GM12878 (cell line): Measurements from ENCODE around the gene SGF29. TPM values are rescaled to one million over a fixed set of nuclear protein-coding genes. Genes with fewer than 3 reads are reported as not detected.

Source experiments
- ATAC-seq: fragments of 200-7000 bp; cut with Tn5 transposase; 3 replicates; pipeline ENCODE4 v1.9.1; 2020; ENCODE audit warnings: mild to moderate bottlenecking, moderate library complexity
- BruUV-seq: library from RNA; stranded (reverse); fragments of 400-500 nt; replicated peaks from 2 replicates; lab custom pipeline; 2021; lab: Mats Ljungman, UMichigan
- CTCF ChIA-PET: fragments of 300-600 bp; sonication (Branson Sonifier 250); formaldehyde crosslinking; extraction: SDS; loops from one replicate; lab custom pipeline; 2021; ENCODE audit warnings: inconsistent platforms; lab: Yijun Ruan, JAX
- POLR2A ChIA-PET: fragments of 350-600 bp; formaldehyde crosslinking; extraction: SDS; loops from one replicate; lab custom pipeline; 2021; ENCODE audit warnings: inconsistent platforms; lab: Charles Lee
- RAD21 ChIA-PET: fragments of 300-600 bp; sonication (Branson Sonifier 250); formaldehyde crosslinking; loops from one replicate; lab custom pipeline; 2023; ENCODE audit warnings: antibody characterized with exemption; ENCODE audit not compliant: unreplicated experiment; lab: Charles Lee
- SMC1A ChIA-PET: fragments of 300-600 bp; sonication (Branson Sonifier 250); formaldehyde crosslinking; loops from one replicate; lab custom pipeline; 2023; ENCODE audit not compliant: unreplicated experiment, uncharacterized antibody; lab: Charles Lee
- DNase-seq: peaks from one replicate; pipeline ENCODE4 v3.0.0-alpha.2; 2011; ENCODE audit warnings: low read depth, low spot score
- FAIRE-seq: peaks from 3 replicates; lab custom pipeline; 2011; peaks lifted over from hg19 to GRCh38; lab: Jason Lieb, UNC
- H2AFZ ChIP-seq: 2 replicates; pipeline ENCODE4 v1.6.0; 2011; ENCODE audit warnings: low read depth, low read length, control low read depth; ENCODE audit not compliant: control insufficient read depth
- H3K27ac ChIP-seq: 2 replicates; pipeline ENCODE4 v1.5.1; 2011; ENCODE audit warnings: control low read depth; ENCODE audit not compliant: control insufficient read depth, insufficient read depth
- H3K27me3 ChIP-seq, 2 experiments: replicated peaks in 1 of 2; 2 replicates each; pipeline versions ENCODE4 v1.6.0 to v1.6.1; 2011; ENCODE audit warnings: low read length in 1 of 2; ENCODE audit not compliant: control insufficient read depth in 2 of 2, insufficient read depth in 2 of 2
- H3K36me3 ChIP-seq, 2 experiments: 2 replicates each; pipeline ENCODE4 v1.5.1; 2011; ENCODE audit warnings: low read length in 1 of 2; ENCODE audit not compliant: control insufficient read depth in 2 of 2, insufficient read depth in 2 of 2
- H3K4me1 ChIP-seq: 2 replicates; pipeline ENCODE4 v1.6.1; 2011; ENCODE audit warnings: mild to moderate bottlenecking, low read length, moderate library complexity, mixed read lengths; ENCODE audit not compliant: control insufficient read depth, insufficient read depth
- H3K4me2 ChIP-seq: 2 replicates; pipeline ENCODE4 v1.6.0; 2011; ENCODE audit warnings: control low read depth; ENCODE audit not compliant: control insufficient read depth, insufficient read depth
- H3K4me3 ChIP-seq: fragments of 200-600 bp; sonication (generic); 2 replicates; pipeline ENCODE4 v1.5.1; 2016
- H3K79me2 ChIP-seq: 2 replicates; pipeline ENCODE4 v1.6.0; 2011; ENCODE audit warnings: low read length; ENCODE audit not compliant: control insufficient read depth, insufficient read depth
- H3K9ac ChIP-seq: 2 replicates; pipeline ENCODE4 v1.8.0; 2011; ENCODE audit warnings: low read length, control low read depth, mixed read lengths; ENCODE audit not compliant: control insufficient read depth, insufficient read depth
- H3K9me3 ChIP-seq: replicated peaks from 3 replicates; pipeline ENCODE4 v1.5.1; 2011; ENCODE audit warnings: mild to moderate bottlenecking, low read length; ENCODE audit not compliant: control insufficient read depth, insufficient read depth
- H4K20me1 ChIP-seq: 2 replicates; pipeline ENCODE4 v1.6.0; 2011; ENCODE audit not compliant: control insufficient read depth, insufficient read depth
- ETV6 ChIP-seq, 2 experiments: fragments of 450-650 bp in 1 of 2; IDR thresholded peaks in 1 of 2; conservative IDR thresholded peaks in 1 of 2; 2 replicates each; pipeline ENCODE4 v1.6.1; 2014; ENCODE audit warnings: antibody characterized with exemption in 1 of 2, borderline replicate concordance in 1 of 2, low read depth in 1 of 2, mild to moderate bottlenecking in 1 of 2, moderate library complexity in 1 of 2
- RAD51 ChIP-seq: fragments of 450-650 bp; IDR thresholded peaks from 2 replicates; pipeline ENCODE4 v1.6.1; 2016; ENCODE audit warnings: moderate library complexity, mild to moderate bottlenecking, inconsistent platforms
- SIN3A ChIP-seq: IDR thresholded peaks from 2 replicates; pipeline ENCODE4 v1.6.1; 2012; ENCODE audit warnings: low read depth, low read length, improper control_type of control experiment
- SPI1 ChIP-seq: IDR thresholded peaks from 2 replicates; pipeline ENCODE4 v1.6.1; 2011; ENCODE audit warnings: low read depth, mild to moderate bottlenecking, low read length, moderate library complexity, borderline replicate concordance; ENCODE audit not compliant: insufficient read depth
- ZBTB11 ChIP-seq: fragments of 450-650 bp; formaldehyde crosslinking; IDR thresholded peaks from 2 replicates; pipeline ENCODE4 v1.5.0; 2022; ENCODE audit warnings: mild to moderate bottlenecking, missing genetic modification characterization
- in situ Hi-C: fragments of 300-500 bp; cut with MboI; formaldehyde crosslinking; loops from 9 replicates; pipeline ENCODE4 v1.14.3; 2018; ENCODE audit warnings: mixed read lengths
- intact Hi-C: fragments of 100-400 bp; cut with micrococcal nuclease; formaldehyde crosslinking; loops from one replicate; pipeline ENCODE4 v1.14.2; 2022; ENCODE audit not compliant: unreplicated experiment
- polyA plus RNA-seq, 11 experiments: library from polyadenylated mRNA; depleted of rRNA in 4 of 11; unstranded in 6 of 11; stranded (reverse) in 5 of 11; fragments of >200 nt; fragmentation: Nextera tagmentation in 4 of 11; fragmentation: Illumina TruSeq in 1 of 11; extraction: Ambion mirVana in 4 of 11; extraction: Trizol in 1 of 11; gene quantifications; 1 replicate in 1 of 11; 2 replicates in 10 of 11; pipeline versions ENCODE4 v1.2.1 to v1.2.3, GENCODE V29; 2011 to 2016; ENCODE audit warnings: inconsistent platforms in 2 of 11, missing spikeins in 2 of 11, low read depth in 1 of 11
- total RNA-seq, 4 experiments: library from RNA; depleted of rRNA in 3 of 4; stranded (reverse); fragments of >200 nt in 3 of 4; fragmentation: Illumina TruSeq in 1 of 4; extraction: Trizol in 1 of 4; gene quantifications; 2 replicates each; pipeline versions ENCODE4 v1.2.1 to v1.2.3, GENCODE V29; 2013 to 2021

Gene SGF29
- total and polyA plus RNA-seq, 10 of the 15 experiments (the other 5 are each of a cell fraction or from before 2014, with no cell fraction given): 2.2 to 20.1 (median 12.3) TPM

- Histone ChIP-seq H3K36me3 (no peaks in the 10 kb centered on the region), H3K27ac (no peak overlapping the region), H3K4me3 (no peak overlapping the region), H3K4me1 (peaks cover 8% of the 10 kb centered on the region), H3K9me3 (no peaks in the 10 kb centered on the region), H3K27me3 (no peaks in the 10 kb centered on the region; a peak in 1 of 4 replicates), H2AFZ (no peak overlapping the region), H3K4me2 (no peak overlapping the region), H3K79me2 (no peaks in the 10 kb centered on the region), H3K9ac (no peak overlapping the region), H4K20me1 (no peaks in the 10 kb centered on the region)
- RAD21 ChIA-PET: no interaction called here
- ATAC-seq: no peak
- no peak for FAIRE-seq
- DNase-seq: no peak
- SMC1A ChIA-PET: interaction anchor here (1.6 kb wide), 1 partner anchor 13 kb away, joined by 4 read pairs; no protein-coding TSS in a partner anchor
- POLR2A ChIA-PET: no interaction called here
- in situ Hi-C loops: no loop called here
- intact Hi-C loops: no loop called here
- CTCF ChIA-PET: no interaction called here
- no TSS peak for BruUV-seq
- TF ChIP-seq RAD51: no peak
- no peak for TF ChIP-seq SIN3A
- no peak for TF ChIP-seq SPI1
- no peak for TF ChIP-seq ZBTB11 (CRISPR knock-in tag)
- TF ChIP-seq ETV6 (conservative IDR thresholded peaks at IDR 0.05 in 1 of 2, IDR thresholded peaks at IDR 0.05 in 1 of 2; ENCODE audit: borderline replicate concordance in 1 of 2, low read depth in 1 of 2): no peak
Observed at GRCh38 chr16:28529124-28529523, 24.6 kb upstream of the SGF29 start.
